Immature natural killer cell (primary cell): ENCODE data around the gene MRPL21. TPM values are rescaled to one million over a fixed set of nuclear protein-coding genes. Genes with fewer than 3 reads are reported as not detected.

Experiments used
- DNase-seq, 3 donors: peaks; one replicate each; pipeline ENCODE4 v3.0.0; 2022; ENCODE audit warnings: mixed read lengths in 1 of 3
- H3K27ac Mint-ChIP-seq, 6 donors: one replicate each; pipeline ENCODE4 v1.8.0; 2020; ENCODE audit warnings: mixed read lengths in 6 of 6, mild to moderate bottlenecking in 5 of 6, inconsistent platforms in 4 of 6, moderate library complexity in 3 of 6
- H3K27me3 Mint-ChIP-seq, 3 donors: one replicate each; pipeline ENCODE4 v1.8.0; 2020 to 2021; ENCODE audit warnings: low read depth in 3 of 3, mild to moderate bottlenecking in 3 of 3, mixed read lengths in 3 of 3, moderate library complexity in 3 of 3, inconsistent platforms in 1 of 3
- H3K36me3 Mint-ChIP-seq, 3 donors: one replicate each; pipeline ENCODE4 v1.8.0; 2020; ENCODE audit warnings: mixed read lengths in 3 of 3, inconsistent platforms in 2 of 3, mild to moderate bottlenecking in 2 of 3
- H3K4me1 Mint-ChIP-seq, 2 donors: one replicate each; pipeline ENCODE4 v1.8.0; 2020; ENCODE audit warnings: inconsistent platforms in 2 of 2, mild to moderate bottlenecking in 2 of 2, mixed read lengths in 2 of 2, moderate library complexity in 1 of 2
- H3K4me3 Mint-ChIP-seq, 5 donors: one replicate each; pipeline ENCODE4 v1.8.0; 2020; ENCODE audit warnings: mild to moderate bottlenecking in 5 of 5, mixed read lengths in 5 of 5, inconsistent platforms in 3 of 5, moderate library complexity in 3 of 5
- H3K9me3 Mint-ChIP-seq, 6 donors: one replicate each; pipeline ENCODE4 v1.8.0; 2020; ENCODE audit warnings: mild to moderate bottlenecking in 6 of 6, mixed read lengths in 6 of 6, inconsistent platforms in 4 of 6, moderate library complexity in 3 of 6
- polyA plus RNA-seq, 3 donors: library from polyadenylated mRNA; unstranded; fragments of 300-500 nt; fragmentation: Illumina TruSeq; gene quantifications; one replicate each; pipeline ENCODE4 v1.2.3, GENCODE V29; 2021

Gene MRPL21
- polyA plus RNA-seq: 100 to 1,000 TPM in 2 of 3 donors, 10 to 100 TPM in 1; 94.3 to 145 (median 117) TPM

DNA sequence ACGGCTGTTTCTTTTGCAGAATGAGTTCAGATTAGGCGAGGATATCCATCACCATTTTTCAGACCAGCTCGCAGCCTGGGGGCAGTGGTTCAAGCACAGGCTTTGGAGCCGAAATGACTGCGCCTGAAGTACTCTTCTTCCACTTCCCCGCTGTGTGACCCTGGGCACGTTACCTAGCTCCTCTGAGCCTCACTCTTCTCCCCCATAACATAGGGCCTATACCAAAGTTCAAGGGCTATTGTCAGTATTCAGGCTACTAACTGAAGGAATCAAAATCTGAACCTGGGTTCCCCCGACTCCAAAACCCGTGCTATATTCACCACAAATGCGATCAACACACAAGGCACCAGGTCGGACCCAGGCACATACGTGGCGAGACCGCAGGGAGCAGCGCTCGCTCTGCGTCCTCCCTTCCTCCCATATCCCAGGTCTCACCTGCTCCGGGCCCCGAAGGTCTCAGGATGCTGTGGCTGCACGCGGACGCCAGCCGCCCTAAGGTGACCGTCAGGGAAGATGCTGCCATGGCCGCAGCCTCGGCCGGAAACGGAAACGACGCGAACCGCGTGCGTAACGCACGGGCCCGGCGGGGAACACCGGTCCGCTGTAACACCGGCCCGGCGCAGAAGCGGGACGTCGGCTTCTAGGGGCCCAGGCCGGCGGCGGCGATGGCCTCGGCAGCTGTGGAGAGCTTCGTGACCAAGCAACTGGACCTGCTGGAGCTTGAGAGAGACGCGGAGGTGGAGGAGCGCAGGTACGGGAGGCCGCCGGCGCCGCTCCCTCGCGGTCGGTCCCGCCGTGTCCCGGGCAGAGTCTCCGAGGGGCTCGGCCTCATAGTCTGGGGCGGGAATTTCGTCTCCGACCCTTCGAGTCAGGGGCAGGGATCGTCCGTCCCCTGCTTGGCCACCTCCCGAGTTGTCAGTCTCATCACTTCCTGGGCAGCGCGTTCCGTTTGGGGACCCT is at the start of gene MRPL21, which contains the start of gene IGHMBP2:
MRPL21 (minus strand) TSS at position 545 of the 960 bp plus-strand sequence; CDS start at position 523, 22 bp downstream.
IGHMBP2 (plus strand) TSS at position 604 of the 960 bp plus-strand sequence; CDS start at position 666, 62 bp downstream.
- H3K9me3 Mint-ChIP-seq: no peaks in the 10 kb centered on the region
- H3K27me3 Mint-ChIP-seq: peaks cover 0 to 6% (median 5%) of the 10 kb centered on the region in 3 donors
- H3K4me3 Mint-ChIP-seq: peak within 1 kb of the TSS; percentile 95 to 99 (median 98)
- peaks cover 7 to 15% (median 8%) of the 10 kb centered on the region in 3 donors for H3K36me3 Mint-ChIP-seq
- DNase-seq: peak; percentile 80 to 84 (median 81)
- peaks cover 44 to 66% of the 10 kb centered on the region in 2 donors for H3K4me1 Mint-ChIP-seq
- peak within 1 kb of the TSS; percentile 92 to 97 (median 94) for H3K27ac Mint-ChIP-seq

DNA sequence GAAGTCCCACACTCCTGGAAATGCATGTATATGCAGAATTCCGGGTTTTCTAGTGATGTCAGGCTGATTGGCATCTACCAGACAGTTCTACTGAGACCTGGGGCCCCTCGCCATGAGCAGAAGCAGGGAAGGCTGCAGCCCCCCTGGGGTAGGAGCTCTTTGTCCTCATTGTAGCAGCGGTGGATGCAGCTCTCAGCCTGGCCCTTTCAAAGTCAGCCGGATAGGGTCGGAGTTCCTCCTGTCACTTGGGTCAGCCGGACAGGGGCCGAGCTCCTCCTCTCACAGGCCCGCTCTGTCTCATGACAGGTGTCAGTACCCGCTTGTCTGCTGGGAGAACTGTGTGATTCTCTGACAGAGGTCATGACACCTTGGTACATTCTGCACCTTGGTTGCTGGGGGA is 47.1 kb upstream of the MRPL21 start:
- DNase-seq: no peak
- Mint-ChIP-seq H3K27ac (no peak overlapping the region), H3K9me3 (no peaks in the 10 kb centered on the region), H3K27me3 (peaks cover 0 to 2% (median 0%) of the 10 kb centered on the region in 3 donors), H3K4me1 (peaks cover 0 to 1% of the 10 kb centered on the region in 2 donors), H3K4me3 (no peak overlapping the region), H3K36me3 (peaks cover 0 to 4% (median 0%) of the 10 kb centered on the region in 3 donors)

DNA sequence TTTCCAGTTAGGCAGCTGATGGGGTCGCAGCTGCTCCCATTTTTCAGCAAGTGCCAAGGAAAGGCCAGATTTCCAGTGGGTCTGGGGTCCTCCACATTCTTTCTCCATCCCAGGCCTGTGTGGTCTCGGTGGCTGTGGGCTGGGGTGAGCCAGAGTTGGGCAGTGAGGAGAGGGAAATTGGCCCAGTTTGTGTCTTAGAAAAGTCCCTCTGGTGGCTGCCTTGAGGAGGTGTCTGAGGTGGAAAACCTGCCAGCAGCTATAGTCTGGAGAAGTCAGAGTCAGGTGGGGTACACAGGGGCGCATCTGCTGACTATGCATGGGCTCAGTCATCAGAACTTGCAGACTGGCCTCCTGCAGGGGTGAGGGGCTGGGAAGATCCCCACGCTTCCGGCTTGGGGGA is 46.6 kb upstream of the MRPL21 start:
- Mint-ChIP-seq H3K4me1 (peaks cover 0 to under 1% of the 10 kb centered on the region in 2 donors), H3K27me3 (peaks cover 0 to 2% (median 0%) of the 10 kb centered on the region in 3 donors), H3K9me3 (no peaks in the 10 kb centered on the region), H3K27ac (no peak overlapping the region), H3K36me3 (peaks cover 0 to 4% (median 0%) of the 10 kb centered on the region in 3 donors), H3K4me3 (no peak overlapping the region)
- DNase-seq: no peak

DNA sequence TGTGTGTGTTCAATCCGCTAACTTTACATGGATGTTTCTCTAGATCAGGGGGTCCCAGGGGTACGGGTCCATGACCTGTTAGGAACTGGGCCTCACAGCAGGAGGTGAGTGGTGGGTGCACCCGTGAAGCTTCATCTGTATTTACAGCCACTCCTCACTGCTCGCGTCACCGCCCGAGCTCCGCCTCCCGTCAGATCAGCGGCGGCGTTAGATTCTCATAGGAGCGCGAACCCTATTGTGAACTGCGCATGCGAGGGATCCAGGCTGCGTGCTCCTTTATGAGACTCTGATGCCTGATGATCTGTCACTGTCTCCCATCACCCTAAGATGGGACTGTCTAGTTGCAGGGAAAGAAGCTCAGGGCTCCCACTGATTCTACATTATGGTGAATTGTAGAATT is 45.3 kb upstream of the MRPL21 start:
- H3K36me3 Mint-ChIP-seq: peaks cover 0 to under 1% (median 0%) of the 10 kb centered on the region in 3 donors
- peaks cover 0 to 2% (median 0%) of the 10 kb centered on the region in 3 donors for H3K27me3 Mint-ChIP-seq
- no peaks in the 10 kb centered on the region for H3K9me3 Mint-ChIP-seq
- no peak for DNase-seq
- no peak overlapping the region for H3K4me3 Mint-ChIP-seq
- H3K27ac Mint-ChIP-seq: no peak overlapping the region
- H3K4me1 Mint-ChIP-seq: no peaks in the 10 kb centered on the region

DNA sequence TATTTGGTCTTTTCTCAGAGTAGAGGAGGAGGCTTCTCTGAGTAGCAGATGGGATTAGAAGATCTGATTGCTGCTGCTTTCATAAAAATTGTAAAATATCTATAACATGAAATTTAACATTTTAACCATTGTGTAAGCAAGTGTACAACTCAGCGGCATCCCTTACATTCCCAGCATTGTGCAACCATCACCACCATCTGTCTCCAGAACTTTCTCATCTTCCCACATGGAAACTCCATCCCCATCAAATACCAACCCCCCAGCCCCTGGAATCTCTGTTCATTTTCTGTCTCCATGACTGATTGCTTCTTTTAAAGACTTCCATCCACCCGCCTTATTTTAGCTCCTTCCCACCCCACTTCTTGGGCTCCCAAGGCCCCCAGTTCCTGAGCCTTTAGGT is 44.9 kb upstream of the MRPL21 start:
- Mint-ChIP-seq H3K27ac (peak overlapping the region in 1 of 6 donors; percentile 6), H3K4me3 (no peak overlapping the region), H3K27me3 (no peaks in the 10 kb centered on the region), H3K9me3 (no peaks in the 10 kb centered on the region), H3K36me3 (no peaks in the 10 kb centered on the region), H3K4me1 (no peaks in the 10 kb centered on the region)
- DNase-seq: no peak

DNA sequence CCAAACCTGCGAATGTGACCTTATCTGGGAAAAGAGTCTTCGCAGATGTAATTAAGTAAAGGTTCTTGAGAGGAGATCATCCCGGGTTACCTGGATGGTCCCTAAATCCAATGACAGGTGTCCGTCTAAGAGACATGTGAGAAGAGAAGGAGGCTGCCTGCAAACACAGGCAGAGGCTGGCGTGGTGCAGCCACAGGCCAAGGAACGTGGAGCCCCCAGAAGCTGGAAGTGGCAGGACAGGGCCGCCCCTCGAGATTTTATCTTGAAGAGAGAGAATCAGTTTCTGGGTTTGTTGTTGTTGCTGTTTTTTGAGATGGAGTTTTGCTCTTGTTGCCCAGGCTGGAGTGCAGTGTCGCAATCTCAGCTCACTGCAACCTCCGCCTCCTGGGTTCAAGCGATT is 43.5 kb upstream of the MRPL21 start:
- DNase-seq: no peak
- Mint-ChIP-seq H3K27me3 (no peaks in the 10 kb centered on the region), H3K27ac (no peak overlapping the region)

DNA sequence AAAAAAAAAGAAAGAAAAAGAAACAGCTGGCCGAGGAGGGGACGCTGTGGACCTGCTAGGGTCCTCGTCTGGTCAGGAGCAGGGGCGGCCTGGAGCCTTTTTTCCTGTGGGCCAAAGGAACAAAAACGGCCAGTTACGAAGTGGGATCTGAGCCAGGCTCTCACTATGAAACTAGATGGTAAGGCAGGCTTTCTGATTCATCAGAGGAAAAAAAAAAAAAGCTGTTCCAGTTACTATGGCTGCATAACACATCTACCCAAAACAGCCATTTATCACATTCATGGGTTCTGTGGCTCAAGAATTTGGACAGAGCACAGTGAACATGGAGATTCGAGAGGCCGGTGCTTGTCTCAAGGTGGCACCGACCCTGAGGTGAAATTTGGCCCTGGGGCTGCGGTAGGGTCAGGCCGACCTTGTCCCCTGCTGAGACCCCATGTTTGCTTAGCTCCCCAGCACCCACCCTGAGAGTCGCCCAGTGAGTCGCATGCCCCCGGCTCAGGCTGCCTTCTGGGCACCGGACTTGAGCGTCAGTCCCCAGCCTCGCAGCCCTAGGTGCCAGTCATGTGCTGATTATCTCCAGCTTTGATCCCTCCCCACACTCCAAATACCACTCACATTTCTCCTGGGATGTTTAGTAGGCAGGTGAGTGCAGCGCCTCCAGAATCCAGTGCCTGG is 42.9 kb upstream of the MRPL21 start:
- H3K36me3 Mint-ChIP-seq: no peaks in the 10 kb centered on the region

More for the DNA sequence above, 43.5 kb upstream of the MRPL21 start:
- Mint-ChIP-seq H3K4me1 (no peaks in the 10 kb centered on the region), H3K9me3 (no peaks in the 10 kb centered on the region), H3K36me3 (no peaks in the 10 kb centered on the region), H3K4me3 (no peak overlapping the region)

DNA sequence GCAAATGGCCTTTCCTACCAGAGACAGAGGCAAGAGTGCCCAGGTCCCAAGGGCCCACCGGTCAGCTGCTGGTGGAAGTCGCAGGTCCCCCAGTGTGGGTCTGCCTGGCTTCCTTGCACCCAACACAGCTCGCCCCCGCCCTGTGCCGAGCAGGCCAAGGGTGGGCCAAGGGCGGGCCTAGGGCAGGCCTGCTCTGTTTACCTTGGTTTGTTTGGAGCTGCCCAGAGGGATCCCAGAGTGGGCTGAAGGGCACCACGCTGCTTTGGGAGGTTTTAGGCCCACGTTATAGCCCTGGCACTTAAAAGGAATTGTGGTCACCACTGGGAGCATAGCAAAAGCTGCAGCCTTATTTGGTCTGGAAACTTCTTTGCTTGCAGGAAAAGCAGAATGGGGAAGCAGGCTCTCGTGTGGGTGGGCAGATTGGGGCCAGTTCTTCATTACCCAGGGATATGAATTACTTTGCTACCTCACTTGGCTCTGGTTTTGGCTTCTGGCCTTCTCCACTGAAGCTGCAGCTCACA is 39.2 kb upstream of the MRPL21 start:
- Mint-ChIP-seq H3K27me3 (no peaks in the 10 kb centered on the region), H3K4me3 (no peak overlapping the region), H3K27ac (no peak overlapping the region), H3K4me1 (peaks cover 0 to 2% of the 10 kb centered on the region in 2 donors), H3K36me3 (peaks cover 0 to 3% (median 0%) of the 10 kb centered on the region in 3 donors), H3K9me3 (no peaks in the 10 kb centered on the region)
- DNase-seq: no peak

More for the DNA sequence above, 42.9 kb upstream of the MRPL21 start:
- H3K4me3 Mint-ChIP-seq: no peak overlapping the region
- no peaks in the 10 kb centered on the region for H3K27me3 Mint-ChIP-seq
- no peak overlapping the region for H3K27ac Mint-ChIP-seq
- H3K4me1 Mint-ChIP-seq: no peaks in the 10 kb centered on the region
- DNase-seq: no peak
- no peaks in the 10 kb centered on the region for H3K9me3 Mint-ChIP-seq

DNA sequence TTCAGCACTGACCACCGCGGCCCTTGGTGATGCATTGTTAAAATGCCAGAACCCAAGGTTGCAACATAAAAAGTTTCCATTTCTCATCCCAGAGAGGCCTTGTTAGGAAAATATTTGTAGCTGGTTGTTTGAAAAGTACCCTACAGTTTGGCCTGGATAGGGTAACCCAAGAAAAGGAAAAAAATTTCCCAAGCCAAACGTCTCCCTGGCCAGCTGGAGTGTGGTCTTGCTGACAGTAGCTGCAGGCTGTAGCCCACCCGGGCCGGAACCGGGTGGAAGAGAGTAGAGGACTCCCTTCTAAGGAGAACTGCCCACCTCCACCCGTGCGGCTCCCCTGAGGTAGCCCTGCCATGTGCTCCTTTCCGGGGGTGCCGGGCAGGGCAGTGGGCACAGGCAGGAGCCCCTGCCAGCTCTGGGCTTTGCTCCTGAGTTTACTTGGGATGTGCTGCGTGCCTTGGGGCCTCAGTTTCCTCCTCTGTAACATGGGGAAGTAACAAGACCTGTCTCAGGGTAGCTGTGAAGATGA is 38.5 kb upstream of the MRPL21 start:
- no peaks in the 10 kb centered on the region for H3K9me3 Mint-ChIP-seq
- no peaks in the 10 kb centered on the region for H3K27me3 Mint-ChIP-seq
- H3K36me3 Mint-ChIP-seq: peaks cover 0 to 3% (median 0%) of the 10 kb centered on the region in 3 donors
- H3K27ac Mint-ChIP-seq: no peak overlapping the region
- peaks cover 0 to 2% of the 10 kb centered on the region in 2 donors for H3K4me1 Mint-ChIP-seq
- DNase-seq: no peak
- H3K4me3 Mint-ChIP-seq: no peak overlapping the region

DNA sequence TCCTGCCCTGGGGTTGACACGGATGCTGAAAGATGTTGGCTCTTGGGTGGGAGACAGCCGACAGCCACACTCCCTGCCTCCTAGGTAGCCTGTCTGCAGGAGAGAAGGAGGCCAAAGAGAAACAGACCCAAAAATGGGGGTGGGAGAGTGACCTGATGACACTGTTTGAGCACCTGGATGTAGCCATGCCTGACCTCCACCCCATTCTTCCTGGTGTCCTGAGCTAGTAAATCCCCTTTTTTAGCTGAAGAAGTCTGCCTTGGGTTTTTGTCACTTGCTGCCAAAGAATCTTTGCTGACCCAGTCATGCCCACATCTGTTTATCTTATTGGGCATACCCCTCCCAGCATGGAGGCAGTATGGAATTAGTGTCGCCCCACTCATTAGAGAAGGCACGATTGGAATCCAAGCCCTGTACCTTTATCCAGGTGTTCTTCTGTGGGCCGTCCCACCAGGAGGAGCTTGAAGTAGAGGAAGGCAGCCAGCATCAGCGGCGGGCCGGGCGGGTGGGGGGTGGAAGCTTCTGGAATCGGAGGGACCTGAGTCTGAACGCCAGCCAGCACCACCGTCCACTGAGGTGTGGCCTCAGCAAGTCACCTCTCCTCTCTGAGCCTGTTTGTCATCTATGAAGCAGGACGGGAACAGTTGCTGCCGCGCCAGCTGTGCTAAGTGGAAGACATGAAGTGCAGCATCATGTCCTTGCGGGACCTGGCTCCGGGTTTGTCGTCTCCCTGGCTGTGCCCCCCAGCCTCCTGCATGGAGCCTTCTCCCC is 37.9 kb upstream of the MRPL21 start:
- H3K27me3 Mint-ChIP-seq: no peaks in the 10 kb centered on the region
- no peak for DNase-seq
- H3K27ac Mint-ChIP-seq: no peak overlapping the region
- H3K4me1 Mint-ChIP-seq: peaks cover 0 to 2% of the 10 kb centered on the region in 2 donors
- no peak overlapping the region for H3K4me3 Mint-ChIP-seq
- peaks cover 0 to 3% (median 0%) of the 10 kb centered on the region in 3 donors for H3K36me3 Mint-ChIP-seq
- H3K9me3 Mint-ChIP-seq: no peaks in the 10 kb centered on the region

DNA sequence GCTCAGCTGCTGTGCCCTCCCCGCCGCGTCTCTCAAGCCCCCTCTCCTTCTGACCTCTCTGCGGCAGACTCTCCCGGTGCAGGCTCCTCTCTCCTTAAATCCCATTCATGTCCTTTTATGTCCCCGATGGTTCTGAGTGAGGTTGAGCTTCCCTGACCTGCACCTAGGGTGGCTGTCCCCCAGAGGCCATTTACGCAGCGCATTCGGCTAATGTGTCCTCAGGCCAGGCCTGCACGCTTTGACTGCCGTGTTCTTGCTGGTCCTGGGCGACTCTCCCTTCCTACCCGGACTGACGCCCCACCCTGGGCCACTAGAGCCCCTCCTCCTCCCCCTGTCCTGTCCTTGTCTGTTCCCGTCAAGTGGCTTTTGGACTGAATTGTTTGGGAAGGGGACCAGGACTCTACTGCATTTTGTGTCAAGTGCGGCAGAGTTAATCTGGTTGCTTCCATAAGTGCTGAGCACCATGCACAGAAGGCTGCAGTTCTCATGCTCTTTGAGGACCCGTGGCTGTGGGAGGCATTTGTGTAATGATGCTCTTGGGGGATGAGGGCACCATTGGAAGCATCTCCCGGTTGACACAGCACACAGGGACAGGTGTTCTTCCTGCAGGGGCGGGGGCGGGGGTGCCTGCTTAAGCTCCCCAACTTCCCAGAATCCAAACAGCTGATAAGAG is 37.2 kb upstream of the MRPL21 start:
- Mint-ChIP-seq H3K4me1 (peaks cover 0 to 2% of the 10 kb centered on the region in 2 donors), H3K27me3 (no peaks in the 10 kb centered on the region), H3K4me3 (no peak overlapping the region), H3K9me3 (no peaks in the 10 kb centered on the region), H3K27ac (no peak overlapping the region), H3K36me3 (peaks cover 0 to 3% (median 0%) of the 10 kb centered on the region in 3 donors)
- no peak for DNase-seq
